Gastroesophageal sphincter (tissue), 3 donors: ENCODE results near the gene VTI1A.

Source experiments
- CTCF ChIP-seq, 4 experiments: fragments of 200-600 bp in 2 of 4; fragments of 450-650 bp in 2 of 4; sonication (generic) in 1 of 4; IDR thresholded peaks; one replicate each; pipeline ENCODE4 v1.5.1; 2017 to 2019; ENCODE audit warnings: antibody characterized with exemption in 4 of 4, mild to moderate bottlenecking in 2 of 4, moderate library complexity in 2 of 4
- EP300 ChIP-seq: sonication (generic); formaldehyde crosslinking; IDR thresholded peaks from one replicate; pipeline ENCODE4 v1.6.1; 2017; ENCODE audit warnings: antibody characterized with exemption, mild to moderate bottlenecking

GRCh38 chr10:112677689-112678088 lies 230.7 kb downstream of the VTI1A start:
- TF ChIP-seq CTCF (IDR thresholded peaks at IDR 0.05) = no peak
- TF ChIP-seq EP300 = no peak
